Stimulated activated CD8-positive, alpha-beta memory T cell treated with anti-CD3 and anti-CD28 coated beads, Interleukin-12 subunit alpha, Interleukin-12 subunit beta, amount 100 ng/mL, for 24 hours (primary cell): ENCODE results near the gene TIAL1.
A peak's percentile ranks its signal among the peaks of the same experiment; 100 is the strongest.
"Not testable (repeated sequence)": the region's sequence is repeated elsewhere in the genome, so short reads cannot be mapped to it uniquely, and the experiment has no call there.

ENCODE experiments used
- DNase-seq: peaks from one replicate; pipeline ENCODE4 v3.0.0-alpha.2; 2020; ENCODE audit errors: extremely low read depth

TIAL1 gene

GRCh38 chr10:119549247-119549999, 47.3 kb downstream of the TIAL1 start:
- no peak for DNase-seq

- no peak for DNase-seq
Measured at GRCh38 chr10:119546009-119546408, 50.8 kb downstream of the TIAL1 start.

- DNase-seq = no peak
Measured at GRCh38 chr10:119545310-119545709, 51.5 kb downstream of the TIAL1 start.

- no peak for DNase-seq
Measured at GRCh38 chr10:119543814-119544642, 52.7 kb downstream of the TIAL1 start.

DNA sequence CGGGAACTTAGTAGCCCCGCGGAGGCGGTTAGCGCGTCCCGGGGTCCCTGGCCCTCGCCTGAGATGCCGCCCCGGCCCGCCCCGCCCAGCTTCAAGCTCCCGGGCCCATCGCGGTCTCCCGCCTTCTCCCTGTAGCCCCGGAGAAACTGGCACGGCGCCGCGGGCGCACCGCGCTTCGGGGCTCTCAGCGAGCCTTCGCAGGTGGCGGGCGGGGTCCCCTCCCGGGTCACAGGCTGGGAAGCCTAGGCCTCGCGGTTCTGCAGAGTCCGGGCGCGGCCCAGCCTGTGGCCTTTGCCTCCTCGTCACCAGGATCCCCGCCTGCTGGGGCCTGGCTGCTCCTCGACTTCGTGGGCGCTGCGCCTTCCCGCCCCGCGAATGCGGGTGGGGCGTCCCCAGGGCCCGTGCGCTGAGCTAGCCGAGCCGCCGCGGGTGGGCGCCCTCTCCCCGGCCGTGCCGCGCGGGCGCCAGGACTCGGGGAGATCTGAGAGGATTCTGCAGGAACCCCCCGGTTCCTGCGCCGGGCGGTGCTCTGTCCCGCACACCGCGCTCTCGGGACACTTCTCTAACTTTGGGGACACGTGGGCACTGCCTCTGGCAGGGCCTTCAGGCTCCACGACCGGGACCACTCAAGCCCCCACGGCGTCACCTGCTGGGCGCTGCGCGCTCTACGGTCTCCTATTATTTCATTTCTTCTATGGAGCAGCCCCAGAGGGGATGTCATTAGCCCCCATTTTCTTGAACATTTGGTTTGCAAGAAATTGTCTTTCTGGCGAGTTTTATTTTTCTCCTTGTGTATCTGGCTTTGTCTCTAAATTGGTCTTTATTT, 53.6 kb downstream of the TIAL1 start:
- DNase-seq = no peak

DNA sequence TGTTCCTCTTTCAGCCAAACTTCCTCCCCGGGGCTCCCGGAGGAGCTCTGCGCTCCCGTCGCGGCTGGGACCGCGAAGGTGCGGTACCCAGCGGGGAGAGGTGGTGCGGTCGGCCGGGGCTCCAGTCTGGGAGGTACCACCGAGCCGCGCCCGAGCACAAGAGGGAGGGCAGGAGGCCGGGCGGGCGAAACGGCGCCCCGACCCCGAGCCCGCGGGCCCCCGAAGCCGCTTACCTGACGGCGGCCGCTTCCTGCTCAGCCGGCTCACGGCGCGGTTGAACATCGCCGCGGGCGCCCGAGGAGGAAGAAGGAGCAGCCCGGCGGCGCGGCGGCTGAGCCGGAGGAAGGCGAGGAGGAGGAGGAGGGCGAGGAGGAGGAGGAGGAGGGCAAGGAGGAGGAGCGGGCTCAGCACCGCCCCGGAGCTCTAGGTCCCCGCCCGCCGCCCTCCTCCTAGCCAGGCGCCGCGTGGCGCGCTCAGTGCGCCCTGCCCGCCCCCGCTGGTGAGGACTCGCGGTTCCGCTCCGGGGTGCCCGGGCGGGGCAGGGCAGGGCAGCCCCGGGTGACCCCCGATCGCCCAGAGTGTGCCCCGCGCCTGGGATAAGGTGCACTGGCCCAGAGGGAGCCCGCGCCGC, 54.3 kb downstream of the TIAL1 start, which contains the start of gene RGS10:
Gene RGS10 (minus strand): TSS at position 363 of the 631 bp plus-strand sequence. CDS start 81 bp downstream, at position 282.
- DNase-seq = peak; percentile 71

DNA sequence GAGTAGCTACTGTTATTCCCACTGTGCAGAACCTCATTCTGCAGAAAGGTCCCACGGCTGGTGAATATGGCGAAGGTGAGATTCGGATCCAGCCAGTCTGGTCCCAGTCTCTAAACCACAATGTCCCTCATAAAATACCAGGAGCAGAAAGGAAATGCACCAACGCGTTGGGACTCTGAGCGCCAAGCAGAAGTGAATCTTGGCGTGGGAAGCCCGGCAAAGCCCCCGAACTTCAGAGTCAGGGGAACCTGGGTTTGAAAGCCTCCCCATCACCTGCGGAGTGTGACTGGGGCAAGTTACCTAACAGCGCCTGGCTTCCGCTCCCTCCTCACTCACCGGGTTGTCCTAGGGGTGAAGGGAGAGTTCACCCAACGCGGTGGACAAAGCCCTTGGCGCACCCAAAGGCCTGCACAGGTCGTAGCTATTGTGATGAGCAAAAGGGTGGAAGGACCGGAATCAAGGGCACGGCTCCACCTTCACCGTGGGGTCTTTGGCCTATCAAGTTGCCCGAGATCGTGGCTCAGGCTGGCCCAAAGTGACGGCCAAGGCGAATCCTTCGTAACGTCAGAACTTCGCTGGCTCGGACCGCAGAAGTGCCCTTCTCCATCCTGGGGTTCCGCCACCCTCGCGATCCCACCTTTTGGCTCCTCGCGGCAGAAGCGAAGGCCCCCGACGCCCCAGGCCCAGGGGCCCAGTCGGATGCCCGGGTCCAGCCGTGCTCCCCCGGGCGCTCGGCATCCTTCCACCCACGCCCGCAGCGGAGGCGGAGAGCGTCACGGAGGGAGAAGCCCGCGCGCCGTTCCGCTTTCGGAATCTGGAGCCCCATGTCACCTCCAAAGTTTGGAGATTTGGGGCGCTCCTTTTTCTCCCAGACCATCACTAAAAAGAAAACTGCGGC, 55.1 kb downstream of the TIAL1 start:
- no peak for DNase-seq

DNA sequence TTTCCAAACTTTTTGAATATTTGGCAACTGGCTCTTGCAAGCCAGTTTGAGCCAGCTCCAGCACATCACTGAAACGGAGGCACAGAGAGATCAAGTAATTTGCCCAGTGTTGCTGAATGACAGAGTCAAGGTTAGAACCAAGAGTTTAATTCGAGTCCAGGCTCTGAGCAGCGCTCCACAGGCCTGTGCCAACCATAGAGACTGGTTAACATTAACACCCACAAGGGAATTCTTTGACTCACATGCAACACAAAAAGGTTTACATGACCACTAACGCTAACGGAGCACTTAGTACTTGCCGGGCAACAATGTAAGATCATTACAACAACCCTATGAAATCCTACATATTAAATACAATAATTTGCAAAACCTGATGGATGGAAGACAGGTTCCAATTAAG, 55.7 kb downstream of the TIAL1 start:
- DNase-seq = no peak

DNA sequence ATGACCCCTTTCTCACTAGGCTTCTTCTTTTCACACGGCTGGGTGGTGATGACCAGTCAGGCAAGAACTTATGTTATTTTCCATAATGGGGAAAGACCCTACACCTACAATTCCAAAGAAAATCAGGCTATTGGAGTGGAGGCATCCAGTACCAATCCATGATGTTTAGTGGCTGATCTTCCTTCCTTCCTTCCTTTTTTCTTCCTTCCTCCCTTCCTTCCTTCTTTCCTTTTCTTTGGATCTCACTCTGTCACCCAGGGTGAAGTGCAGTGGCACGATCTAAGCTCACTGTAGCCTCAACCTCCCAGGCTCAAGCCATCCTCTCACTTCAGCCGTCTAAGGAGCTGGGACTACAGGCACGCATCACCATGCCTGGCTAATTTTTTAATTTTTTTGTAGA, 56.7 kb downstream of the TIAL1 start:
- no peak for DNase-seq

DNA sequence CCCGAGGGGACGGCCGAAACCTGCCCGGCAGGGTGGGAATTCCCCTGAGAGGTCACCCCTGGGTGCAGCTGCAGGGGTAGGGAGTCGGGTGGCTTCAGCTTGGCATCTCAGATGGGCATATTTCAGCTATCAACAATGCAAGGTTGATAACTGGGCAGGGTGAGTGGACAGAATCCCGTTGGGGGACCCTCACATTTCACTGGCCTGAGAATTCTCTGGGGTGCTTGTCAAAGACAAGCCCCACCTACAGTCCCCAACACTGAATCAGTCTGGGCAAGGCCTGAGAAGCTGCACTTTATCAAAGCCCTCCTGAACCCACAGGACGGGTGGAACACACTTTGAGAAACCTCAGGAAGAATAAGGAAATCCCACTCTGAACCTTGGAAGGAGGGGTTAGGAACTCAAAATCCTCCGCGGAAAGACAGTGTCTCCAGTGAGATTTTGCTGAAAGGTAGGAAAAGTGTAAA, 57.4 kb downstream of the TIAL1 start:
- DNase-seq = no peak

GRCh38 chr10:119538632-119539358, 58.0 kb downstream of the TIAL1 start:
- no peak for DNase-seq

GRCh38 chr10:119537953-119538630, 58.7 kb downstream of the TIAL1 start:
- no peak for DNase-seq

DNA sequence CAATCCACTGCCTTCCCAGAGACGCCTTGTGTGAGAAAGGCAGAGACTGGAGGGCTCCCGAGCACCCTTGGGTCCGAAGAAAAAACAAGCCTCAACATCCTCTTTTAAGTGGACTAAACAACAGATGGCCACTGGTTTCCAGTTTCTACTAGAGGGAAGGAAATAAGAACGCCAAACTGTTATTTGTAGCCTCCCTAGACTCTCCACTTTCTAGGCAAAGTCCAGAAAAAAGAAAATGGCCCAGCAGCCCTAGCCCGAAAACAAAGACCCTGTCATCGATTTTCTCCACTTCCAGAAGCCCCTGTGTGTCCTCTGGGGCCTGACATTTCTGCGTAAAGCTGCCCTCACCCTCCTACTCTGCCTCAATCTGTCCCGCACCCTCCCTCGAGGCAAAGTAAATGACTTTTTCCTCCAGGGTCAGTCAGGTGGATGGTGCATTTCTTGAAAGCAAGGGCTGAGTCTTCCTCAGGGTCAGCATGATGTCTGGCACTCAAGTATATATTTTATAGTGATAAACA, 60.2 kb downstream of the TIAL1 start:
- DNase-seq = no peak

DNA sequence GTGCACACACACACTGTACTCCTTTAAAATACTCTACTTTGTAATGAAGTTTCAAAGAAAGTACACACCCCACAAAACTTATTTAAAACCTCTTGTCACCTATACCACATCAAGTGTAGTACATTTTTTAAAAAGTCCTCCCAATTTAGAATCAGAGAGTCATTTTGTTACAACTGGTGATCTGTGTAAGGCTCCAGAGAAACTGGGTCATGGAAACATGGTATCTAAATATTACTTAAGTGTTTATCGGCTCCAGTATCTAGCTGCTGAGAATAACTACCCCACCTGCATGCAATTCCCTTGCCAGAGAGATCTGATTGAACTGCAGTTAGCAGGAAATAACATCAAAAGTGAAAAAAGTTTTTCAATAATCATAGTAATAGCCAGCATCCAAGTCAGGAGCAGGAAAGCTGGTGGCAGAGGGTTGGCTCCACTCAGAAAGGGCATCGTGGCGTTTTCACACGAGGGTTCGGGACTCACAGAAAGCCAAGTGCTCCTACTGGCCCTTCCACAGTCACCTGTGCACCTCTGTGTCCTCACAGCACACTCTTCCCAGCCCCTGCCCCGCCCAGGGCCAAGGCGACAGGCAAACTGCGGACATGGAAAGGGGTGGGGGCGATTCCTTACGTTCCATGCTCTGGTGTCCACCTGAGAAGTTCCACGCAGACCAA, 60.8 kb downstream of the TIAL1 start:
- DNase-seq = no peak

DNA sequence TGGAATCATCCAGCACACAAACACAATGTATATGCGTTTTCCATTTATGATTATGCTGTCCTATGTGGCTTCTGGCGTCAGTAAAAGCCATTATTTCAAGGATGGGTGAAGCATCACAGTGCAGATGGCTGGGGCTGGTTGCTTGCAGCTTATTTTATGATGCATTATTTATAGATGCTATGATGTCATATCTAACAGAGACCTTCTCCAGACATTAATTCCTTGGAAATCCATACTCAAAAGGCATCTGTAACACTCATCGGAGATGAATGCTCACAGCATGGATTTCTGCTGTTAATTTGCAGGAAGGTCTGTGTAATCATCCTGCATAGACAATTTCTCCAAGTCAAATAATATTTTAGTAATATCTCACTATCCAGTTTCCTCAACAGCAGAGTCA, 61.5 kb downstream of the TIAL1 start:
- DNase-seq = no peak

DNA sequence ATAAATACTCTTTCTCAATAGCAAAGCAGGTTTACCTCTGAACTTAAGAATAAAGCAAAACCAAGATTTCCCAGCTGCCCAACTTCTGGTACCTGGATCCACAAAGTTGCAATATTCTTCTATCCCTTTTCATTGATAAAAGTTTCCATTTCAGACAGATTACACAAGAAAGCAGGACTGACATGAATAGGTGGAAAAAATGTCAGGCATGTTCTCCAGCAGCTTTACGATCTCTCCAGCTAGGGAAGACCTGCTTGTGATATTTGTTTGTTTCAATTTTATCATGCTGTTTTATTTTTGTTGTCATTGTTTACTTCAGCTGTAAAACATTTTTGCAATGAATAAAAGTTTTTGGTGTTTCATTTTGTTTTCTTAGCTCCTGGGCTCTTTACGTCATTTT, 63.3 kb downstream of the TIAL1 start:
- DNase-seq = no peak

DNA sequence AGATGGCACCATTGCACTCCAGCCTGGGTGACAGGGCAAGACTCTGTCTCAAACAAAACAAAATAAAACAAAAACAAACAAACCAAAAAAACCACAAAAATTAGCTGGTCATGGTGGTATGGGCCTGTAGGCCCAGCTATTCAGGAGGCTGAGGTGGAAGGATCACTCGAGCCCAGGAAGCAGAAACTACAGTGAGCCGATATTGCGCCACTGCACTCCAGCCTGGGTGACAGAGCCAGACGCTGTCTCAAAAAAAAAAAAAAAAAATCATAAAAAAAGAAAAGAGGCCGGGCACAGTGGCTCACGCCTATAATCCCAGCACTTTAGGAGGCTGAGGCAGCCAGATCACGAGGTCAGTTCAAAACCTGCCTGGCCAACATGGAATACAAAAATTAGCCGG, 64.0 kb downstream of the TIAL1 start:
- not testable (repeated sequence) for DNase-seq

DNA sequence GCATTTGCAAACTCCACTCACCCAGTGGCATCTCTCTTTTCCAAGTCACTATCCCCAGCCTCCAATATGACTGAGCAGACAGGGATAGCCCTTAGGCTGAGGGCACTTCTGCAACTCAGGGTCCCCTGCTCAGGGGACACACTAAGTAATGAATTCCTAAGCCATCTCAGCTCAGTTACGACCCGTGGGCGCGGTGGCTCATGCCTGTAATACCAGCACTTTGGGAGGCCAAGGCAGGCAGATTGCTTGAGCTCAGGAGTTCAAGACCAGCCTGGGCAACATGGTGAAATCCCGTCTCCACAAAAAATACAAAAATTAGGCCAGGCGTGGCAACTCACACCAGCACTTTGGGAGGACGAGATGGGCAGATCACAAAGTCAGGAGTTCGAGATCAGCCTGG, 64.5 kb downstream of the TIAL1 start:
- DNase-seq = not testable (repeated sequence)
